ENCODE data around the gene SERPINB10.

GRCh38 chr18:63947051-63947790, 39.5 kb downstream of the SERPINB10 start:
- TF ChIP-seq CTCF (IDR thresholded peaks at IDR 0.05; ENCODE audit: insufficient read depth, low read depth, low read length) (no peak), EZH2 (IDR thresholded peaks at IDR 0.05; ENCODE audit: insufficient read depth, low read length) (no peak)
